ENCODE data around the gene ZNF827. TPM values are rescaled to one million over a fixed set of nuclear protein-coding genes. Genes with fewer than 3 reads are reported as not detected.
A peak's percentile ranks its signal among the peaks of the same experiment; 100 is the strongest.

ZNF827 gene
- total and polyA plus RNA-seq, 2 experiments from 2014 or later = 20.3 to 33.1 TPM

DNA sequence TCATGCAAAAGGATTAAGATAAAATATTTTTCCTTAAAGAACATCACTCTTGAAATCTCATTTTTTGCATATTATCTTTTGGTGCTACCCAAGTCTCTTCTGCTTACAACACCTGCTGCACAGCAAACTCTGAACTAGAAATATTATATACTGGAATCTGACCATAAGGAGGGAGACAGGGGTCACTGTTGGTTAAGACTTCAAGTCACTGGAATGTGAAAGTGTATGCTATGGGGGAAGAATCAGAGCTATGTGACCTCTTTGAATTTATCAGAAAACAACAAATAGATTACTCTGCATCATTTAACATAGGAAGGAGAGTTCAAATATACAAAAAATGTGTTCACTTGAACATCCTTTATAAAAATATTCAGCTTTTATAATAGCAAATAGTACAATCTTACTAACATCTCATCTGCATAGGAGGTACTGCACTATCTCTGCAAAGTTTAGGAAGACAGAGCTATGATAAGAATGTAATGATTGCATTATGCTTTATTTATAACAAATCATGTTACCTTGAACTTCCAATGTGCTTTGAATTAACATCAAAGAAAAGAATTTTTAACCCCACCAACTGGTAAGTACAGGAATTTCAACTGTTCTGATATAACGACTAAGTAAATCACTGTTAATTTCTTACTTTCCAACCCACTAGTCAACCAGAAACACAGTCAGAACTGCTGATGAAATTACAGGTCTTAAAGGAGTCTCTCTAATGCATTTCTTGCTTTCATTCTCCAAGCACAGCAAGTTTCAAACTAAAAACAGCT is 69.8 kb downstream of the ZNF827 start:
- H3K79me2 ChIP-seq (replicated peaks; ENCODE audit: insufficient read depth) = peaks cover 42% of the 10 kb centered on the region
- H3F3A ChIP-seq (replicated peaks; ENCODE audit: low read depth) = no peaks in the 10 kb centered on the region
- Mint-ChIP-seq H3K9me3 (no peaks in the 10 kb centered on the region), H3K27me3 (ENCODE audit: insufficient read depth, low read depth, poor library complexity) (peaks cover 1% of the 10 kb centered on the region), H3K27ac (no peak overlapping the region), H3K36me3 (ENCODE audit: low read depth) (peaks cover 26% of the 10 kb centered on the region), H3K4me3 (no peak overlapping the region), H3K4me1 (peaks cover 28% of the 10 kb centered on the region)
- H3K4me2 ChIP-seq = no peak overlapping the region
- no peak overlapping the region for H2AFZ ChIP-seq
- no peaks in the 10 kb centered on the region for H3K27me3 ChIP-seq (ENCODE audit: insufficient read depth)
- H3K9me2 ChIP-seq (ENCODE audit: insufficient read depth) = peaks cover 5% of the 10 kb centered on the region; the same call in 1 of the 2 replicates
- peaks cover 8% of the 10 kb centered on the region for H3K4me1 ChIP-seq (ENCODE audit: insufficient read depth)
- H3K36me3 ChIP-seq (ENCODE audit: insufficient read depth) = no peaks in the 10 kb centered on the region; the same call in 1 of the 2 replicates
- TF ChIP-seq, protein P1, sequence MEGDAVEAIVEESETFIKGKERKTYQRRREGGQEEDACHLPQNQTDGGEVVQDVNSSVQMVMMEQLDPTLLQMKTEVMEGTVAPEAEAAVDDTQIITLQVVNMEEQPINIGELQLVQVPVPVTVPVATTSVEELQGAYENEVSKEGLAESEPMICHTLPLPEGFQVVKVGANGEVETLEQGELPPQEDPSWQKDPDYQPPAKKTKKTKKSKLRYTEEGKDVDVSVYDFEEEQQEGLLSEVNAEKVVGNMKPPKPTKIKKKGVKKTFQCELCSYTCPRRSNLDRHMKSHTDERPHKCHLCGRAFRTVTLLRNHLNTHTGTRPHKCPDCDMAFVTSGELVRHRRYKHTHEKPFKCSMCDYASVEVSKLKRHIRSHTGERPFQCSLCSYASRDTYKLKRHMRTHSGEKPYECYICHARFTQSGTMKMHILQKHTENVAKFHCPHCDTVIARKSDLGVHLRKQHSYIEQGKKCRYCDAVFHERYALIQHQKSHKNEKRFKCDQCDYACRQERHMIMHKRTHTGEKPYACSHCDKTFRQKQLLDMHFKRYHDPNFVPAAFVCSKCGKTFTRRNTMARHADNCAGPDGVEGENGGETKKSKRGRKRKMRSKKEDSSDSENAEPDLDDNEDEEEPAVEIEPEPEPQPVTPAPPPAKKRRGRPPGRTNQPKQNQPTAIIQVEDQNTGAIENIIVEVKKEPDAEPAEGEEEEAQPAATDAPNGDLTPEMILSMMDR (conservative IDR thresholded peaks at IDR 0.05; ENCODE audit: low read depth in 2 of 2) = peak; percentile 6 to 16; a peak in 1 of 4 replicates
- TF ChIP-seq CREB1 (CRISPR knock-in tag; IDR thresholded peaks at IDR 0.05; ENCODE audit: low read depth) = no peak
- no peaks in the 10 kb centered on the region for H4K20me1 ChIP-seq (replicated peaks; ENCODE audit: insufficient read depth)
- ATAC-seq = no peak
- no peak for DNase-seq (ENCODE audit: low spot score)
- no peak overlapping the region for H3K27ac ChIP-seq (ENCODE audit: low read depth)
- no peak overlapping the region for H3K4me3 ChIP-seq

DNA sequence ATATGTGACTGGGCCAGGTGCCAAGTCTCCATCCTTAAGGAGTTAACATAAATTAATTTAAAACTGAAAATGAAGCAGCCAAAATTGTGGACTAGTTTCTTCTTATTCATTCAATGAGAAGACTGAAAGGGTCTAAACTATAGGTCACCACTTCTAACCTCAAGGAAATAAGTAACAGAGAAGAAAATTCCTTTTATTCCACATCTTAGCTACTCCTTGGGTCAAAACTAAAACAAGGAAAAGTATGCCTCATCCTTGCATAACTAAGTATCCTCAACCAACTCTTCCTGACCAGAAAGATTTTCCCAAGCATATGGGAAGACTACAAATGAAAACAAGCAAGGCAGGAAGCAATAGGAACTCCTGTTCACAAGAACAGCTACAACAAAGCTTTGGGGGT is 71.2 kb downstream of the ZNF827 start:
- Histone ChIP-seq H3K4me3 (no peak overlapping the region), H4K20me1 (replicated peaks; ENCODE audit: insufficient read depth) (no peaks in the 10 kb centered on the region), H3F3A (replicated peaks; ENCODE audit: low read depth) (no peaks in the 10 kb centered on the region), H3K4me2 (no peak overlapping the region), H2AFZ (no peak overlapping the region), H3K27ac (ENCODE audit: low read depth) (no peak overlapping the region), H3K36me3 (ENCODE audit: insufficient read depth) (no peaks in the 10 kb centered on the region; the same call in 1 of the 2 replicates), H3K9me2 (ENCODE audit: insufficient read depth) (peaks cover 5% of the 10 kb centered on the region; the same call in 1 of the 2 replicates), H3K79me2 (replicated peaks; ENCODE audit: insufficient read depth) (peaks cover 52% of the 10 kb centered on the region), H3K4me1 (ENCODE audit: insufficient read depth) (peaks cover 15% of the 10 kb centered on the region), H3K27me3 (ENCODE audit: insufficient read depth) (no peaks in the 10 kb centered on the region)
- peaks cover 28% of the 10 kb centered on the region for H3K36me3 Mint-ChIP-seq (ENCODE audit: low read depth)
- DNase-seq (ENCODE audit: low spot score) (no peak), ATAC-seq (no peak)
- H3K27me3 Mint-ChIP-seq (ENCODE audit: insufficient read depth, low read depth, poor library complexity) = peaks cover 1% of the 10 kb centered on the region
- H3K27ac Mint-ChIP-seq = no peak overlapping the region
- H3K9me3 Mint-ChIP-seq = no peaks in the 10 kb centered on the region
- no peak overlapping the region for H3K4me3 Mint-ChIP-seq
- peaks cover 42% of the 10 kb centered on the region for H3K4me1 Mint-ChIP-seq
- TF ChIP-seq, protein P2, sequence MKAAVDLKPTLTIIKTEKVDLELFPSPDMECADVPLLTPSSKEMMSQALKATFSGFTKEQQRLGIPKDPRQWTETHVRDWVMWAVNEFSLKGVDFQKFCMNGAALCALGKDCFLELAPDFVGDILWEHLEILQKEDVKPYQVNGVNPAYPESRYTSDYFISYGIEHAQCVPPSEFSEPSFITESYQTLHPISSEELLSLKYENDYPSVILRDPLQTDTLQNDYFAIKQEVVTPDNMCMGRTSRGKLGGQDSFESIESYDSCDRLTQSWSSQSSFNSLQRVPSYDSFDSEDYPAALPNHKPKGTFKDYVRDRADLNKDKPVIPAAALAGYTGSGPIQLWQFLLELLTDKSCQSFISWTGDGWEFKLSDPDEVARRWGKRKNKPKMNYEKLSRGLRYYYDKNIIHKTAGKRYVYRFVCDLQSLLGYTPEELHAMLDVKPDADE (IDR thresholded peaks at IDR 0.05) = no peak
- TF ChIP-seq CREB1 (CRISPR knock-in tag; IDR thresholded peaks at IDR 0.05; ENCODE audit: low read depth) = no peak
- TF ChIP-seq, protein P3, sequence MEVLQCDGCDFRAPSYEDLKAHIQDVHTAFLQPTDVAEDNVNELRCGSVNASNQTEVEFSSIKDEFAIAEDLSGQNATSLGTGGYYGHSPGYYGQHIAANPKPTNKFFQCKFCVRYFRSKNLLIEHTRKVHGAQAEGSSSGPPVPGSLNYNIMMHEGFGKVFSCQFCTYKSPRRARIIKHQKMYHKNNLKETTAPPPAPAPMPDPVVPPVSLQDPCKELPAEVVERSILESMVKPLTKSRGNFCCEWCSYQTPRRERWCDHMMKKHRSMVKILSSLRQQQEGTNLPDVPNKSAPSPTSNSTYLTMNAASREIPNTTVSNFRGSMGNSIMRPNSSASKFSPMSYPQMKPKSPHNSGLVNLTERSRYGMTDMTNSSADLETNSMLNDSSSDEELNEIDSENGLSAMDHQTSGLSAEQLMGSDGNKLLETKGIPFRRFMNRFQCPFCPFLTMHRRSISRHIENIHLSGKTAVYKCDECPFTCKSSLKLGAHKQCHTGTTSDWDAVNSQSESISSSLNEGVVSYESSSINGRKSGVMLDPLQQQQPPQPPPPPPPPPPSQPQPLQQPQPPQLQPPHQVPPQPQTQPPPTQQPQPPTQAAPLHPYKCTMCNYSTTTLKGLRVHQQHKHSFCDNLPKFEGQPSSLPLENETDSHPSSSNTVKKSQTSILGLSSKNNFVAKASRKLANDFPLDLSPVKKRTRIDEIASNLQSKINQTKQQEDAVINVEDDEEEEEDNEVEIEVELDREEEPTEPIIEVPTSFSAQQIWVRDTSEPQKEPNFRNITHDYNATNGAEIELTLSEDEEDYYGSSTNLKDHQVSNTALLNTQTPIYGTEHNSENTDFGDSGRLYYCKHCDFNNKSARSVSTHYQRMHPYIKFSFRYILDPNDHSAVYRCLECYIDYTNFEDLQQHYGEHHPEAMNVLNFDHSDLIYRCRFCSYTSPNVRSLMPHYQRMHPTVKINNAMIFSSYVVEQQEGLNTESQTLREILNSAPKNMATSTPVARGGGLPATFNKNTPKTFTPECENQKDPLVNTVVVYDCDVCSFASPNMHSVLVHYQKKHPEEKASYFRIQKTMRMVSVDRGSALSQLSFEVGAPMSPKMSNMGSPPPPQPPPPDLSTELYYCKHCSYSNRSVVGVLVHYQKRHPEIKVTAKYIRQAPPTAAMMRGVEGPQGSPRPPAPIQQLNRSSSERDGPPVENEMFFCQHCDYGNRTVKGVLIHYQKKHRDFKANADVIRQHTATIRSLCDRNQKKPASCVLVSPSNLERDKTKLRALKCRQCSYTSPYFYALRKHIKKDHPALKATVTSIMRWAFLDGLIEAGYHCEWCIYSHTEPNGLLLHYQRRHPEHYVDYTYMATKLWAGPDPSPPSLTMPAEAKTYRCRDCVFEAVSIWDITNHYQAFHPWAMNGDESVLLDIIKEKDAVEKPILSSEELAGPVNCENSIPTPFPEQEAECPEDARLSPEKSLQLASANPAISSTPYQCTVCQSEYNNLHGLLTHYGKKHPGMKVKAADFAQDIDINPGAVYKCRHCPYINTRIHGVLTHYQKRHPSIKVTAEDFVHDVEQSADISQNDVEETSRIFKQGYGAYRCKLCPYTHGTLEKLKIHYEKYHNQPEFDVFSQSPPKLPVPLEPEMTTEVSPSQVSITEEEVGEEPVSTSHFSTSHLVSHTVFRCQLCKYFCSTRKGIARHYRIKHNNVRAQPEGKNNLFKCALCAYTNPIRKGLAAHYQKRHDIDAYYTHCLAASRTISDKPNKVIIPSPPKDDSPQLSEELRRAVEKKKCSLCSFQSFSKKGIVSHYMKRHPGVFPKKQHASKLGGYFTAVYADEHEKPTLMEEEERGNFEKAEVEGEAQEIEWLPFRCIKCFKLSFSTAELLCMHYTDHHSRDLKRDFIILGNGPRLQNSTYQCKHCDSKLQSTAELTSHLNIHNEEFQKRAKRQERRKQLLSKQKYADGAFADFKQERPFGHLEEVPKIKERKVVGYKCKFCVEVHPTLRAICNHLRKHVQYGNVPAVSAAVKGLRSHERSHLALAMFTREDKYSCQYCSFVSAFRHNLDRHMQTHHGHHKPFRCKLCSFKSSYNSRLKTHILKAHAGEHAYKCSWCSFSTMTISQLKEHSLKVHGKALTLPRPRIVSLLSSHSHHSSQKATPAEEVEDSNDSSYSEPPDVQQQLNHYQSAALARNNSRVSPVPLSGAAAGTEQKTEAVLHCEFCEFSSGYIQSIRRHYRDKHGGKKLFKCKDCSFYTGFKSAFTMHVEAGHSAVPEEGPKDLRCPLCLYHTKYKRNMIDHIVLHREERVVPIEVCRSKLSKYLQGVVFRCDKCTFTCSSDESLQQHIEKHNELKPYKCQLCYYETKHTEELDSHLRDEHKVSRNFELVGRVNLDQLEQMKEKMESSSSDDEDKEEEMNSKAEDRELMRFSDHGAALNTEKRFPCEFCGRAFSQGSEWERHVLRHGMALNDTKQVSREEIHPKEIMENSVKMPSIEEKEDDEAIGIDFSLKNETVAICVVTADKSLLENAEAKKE (CRISPR knock-in tag; IDR thresholded peaks at IDR 0.05) = no peak
- no peak for TF ChIP-seq STAT1 (IDR thresholded peaks at IDR 0.05; ENCODE audit: unreplicated experiment)
- no peak for TF ChIP-seq ZNF114 (CRISPR knock-in tag; IDR thresholded peaks at IDR 0.05)
- TF ChIP-seq NANOG (IDR thresholded peaks at IDR 0.05; ENCODE audit: borderline replicate concordance) = no peak
- TF ChIP-seq EZH2 (IDR thresholded peaks at IDR 0.05; ENCODE audit: low read depth, unreplicated experiment) = no peak

All from GM23338 (cell line).